K562 (cell line): ENCODE results near the gene PRSS22. TPM values are rescaled to one million over a fixed set of nuclear protein-coding genes. Genes with fewer than 3 reads are reported as not detected.

Source experiments
- RHOXF2B ChIP-seq: fragments of 250-450 bp; sonication (Bioruptor Pico); conservative IDR thresholded peaks from 2 replicates; pipeline ENCODE4 v1.5.1; 2021
- TAF9B ChIP-seq: fragments of 450-650 bp; IDR thresholded peaks from 2 replicates; pipeline ENCODE4 v1.6.1; 2018; ENCODE audit warnings: mild to moderate bottlenecking; ENCODE audit not compliant: partially characterized antibody
- TCF7L2 ChIP-seq: fragments of 150-350 bp; IDR thresholded peaks from 2 replicates; pipeline ENCODE4 v1.6.1; 2016; ENCODE audit warnings: low read depth, mild to moderate bottlenecking, low read length, moderate library complexity
- ZFX ChIP-seq: sonication (generic); formaldehyde crosslinking; IDR thresholded peaks from 2 replicates; pipeline ENCODE4 v1.8.0; 2022; ENCODE audit warnings: mild to moderate bottlenecking, missing genetic modification reagents, moderate library complexity
- ZKSCAN3 ChIP-seq: fragments of 250-450 bp; sonication (Bioruptor Pico); IDR thresholded peaks from 2 replicates; pipeline ENCODE4 v1.4.0; 2020
- ZNF277 ChIP-seq: fragments of 250-450 bp; sonication (Bioruptor Pico); IDR thresholded peaks from 2 replicates; pipeline ENCODE4 v1.8.0; 2022; ENCODE audit warnings: inconsistent platforms, mild to moderate bottlenecking, moderate library complexity, borderline replicate concordance
- polyA plus RNA-seq, 8 experiments: library from polyadenylated mRNA; depleted of rRNA in 4 of 8; stranded (reverse) in 5 of 8; unstranded in 3 of 8; fragments of >200 nt; fragmentation: Nextera tagmentation in 2 of 8; fragmentation: Illumina TruSeq in 1 of 8; extraction: Ambion mirVana in 2 of 8; extraction: Trizol in 1 of 8; gene quantifications; 2 replicates each; pipeline versions ENCODE4 v1.2.1 to v1.2.3, GENCODE V29; 2011 to 2014; ENCODE audit warnings: inconsistent platforms in 1 of 8, missing spikeins in 1 of 8
- total RNA-seq, 7 experiments: library from RNA; depleted of rRNA in 6 of 7; stranded (reverse); fragments of >200 nt in 6 of 7; fragmentation: Illumina TruSeq in 2 of 7; extraction: Trizol in 2 of 7; gene quantifications; 2 replicates each; pipeline versions ENCODE4 v1.2.1 to v1.2.3, GENCODE V29; 2011 to 2021; ENCODE audit warnings: low replicate concordance in 1 of 7
- TF ChIP-seq, protein P1 (sequence below): fragments of 200-800 bp; sonication (Bioruptor generic); IDR thresholded peaks from 2 replicates; pipeline ENCODE4 v1.6.1; 2017; ENCODE audit warnings: missing genetic modification characterization, missing compliant biosample characterization
- TF ChIP-seq, protein P2 (sequence below): fragments of 250-450 bp; sonication (Bioruptor Pico); IDR thresholded peaks from 2 replicates; pipeline ENCODE4 v1.4.0; 2020; ENCODE audit warnings: mild to moderate bottlenecking, moderate library complexity
- TF ChIP-seq, protein P3 (sequence below), 2 experiments: fragments of 450-650 bp in 1 of 2; sonication (generic) in 1 of 2; formaldehyde crosslinking in 1 of 2; IDR thresholded peaks; 2 replicates each; pipeline versions ENCODE4 v1.7.1 to v1.9.0; 2016 to 2022; ENCODE audit warnings: inconsistent platforms in 1 of 2, mild to moderate bottlenecking in 1 of 2, missing genetic modification reagents in 1 of 2

PRSS22 gene
- total and polyA plus RNA-seq, 9 of the 15 experiments (the other 6 are each of a cell fraction or from before 2014, with no cell fraction given) = 0.13 to 0.42 TPM; not detected in 7

GRCh38 chr16:2905241-2905987 lies 47.4 kb upstream of the PRSS22 start (continued):
- TF ChIP-seq, protein P1, sequence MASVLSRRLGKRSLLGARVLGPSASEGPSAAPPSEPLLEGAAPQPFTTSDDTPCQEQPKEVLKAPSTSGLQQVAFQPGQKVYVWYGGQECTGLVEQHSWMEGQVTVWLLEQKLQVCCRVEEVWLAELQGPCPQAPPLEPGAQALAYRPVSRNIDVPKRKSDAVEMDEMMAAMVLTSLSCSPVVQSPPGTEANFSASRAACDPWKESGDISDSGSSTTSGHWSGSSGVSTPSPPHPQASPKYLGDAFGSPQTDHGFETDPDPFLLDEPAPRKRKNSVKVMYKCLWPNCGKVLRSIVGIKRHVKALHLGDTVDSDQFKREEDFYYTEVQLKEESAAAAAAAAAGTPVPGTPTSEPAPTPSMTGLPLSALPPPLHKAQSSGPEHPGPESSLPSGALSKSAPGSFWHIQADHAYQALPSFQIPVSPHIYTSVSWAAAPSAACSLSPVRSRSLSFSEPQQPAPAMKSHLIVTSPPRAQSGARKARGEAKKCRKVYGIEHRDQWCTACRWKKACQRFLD (CRISPR knock-in tag) = no peak
- TF ChIP-seq, protein P2, sequence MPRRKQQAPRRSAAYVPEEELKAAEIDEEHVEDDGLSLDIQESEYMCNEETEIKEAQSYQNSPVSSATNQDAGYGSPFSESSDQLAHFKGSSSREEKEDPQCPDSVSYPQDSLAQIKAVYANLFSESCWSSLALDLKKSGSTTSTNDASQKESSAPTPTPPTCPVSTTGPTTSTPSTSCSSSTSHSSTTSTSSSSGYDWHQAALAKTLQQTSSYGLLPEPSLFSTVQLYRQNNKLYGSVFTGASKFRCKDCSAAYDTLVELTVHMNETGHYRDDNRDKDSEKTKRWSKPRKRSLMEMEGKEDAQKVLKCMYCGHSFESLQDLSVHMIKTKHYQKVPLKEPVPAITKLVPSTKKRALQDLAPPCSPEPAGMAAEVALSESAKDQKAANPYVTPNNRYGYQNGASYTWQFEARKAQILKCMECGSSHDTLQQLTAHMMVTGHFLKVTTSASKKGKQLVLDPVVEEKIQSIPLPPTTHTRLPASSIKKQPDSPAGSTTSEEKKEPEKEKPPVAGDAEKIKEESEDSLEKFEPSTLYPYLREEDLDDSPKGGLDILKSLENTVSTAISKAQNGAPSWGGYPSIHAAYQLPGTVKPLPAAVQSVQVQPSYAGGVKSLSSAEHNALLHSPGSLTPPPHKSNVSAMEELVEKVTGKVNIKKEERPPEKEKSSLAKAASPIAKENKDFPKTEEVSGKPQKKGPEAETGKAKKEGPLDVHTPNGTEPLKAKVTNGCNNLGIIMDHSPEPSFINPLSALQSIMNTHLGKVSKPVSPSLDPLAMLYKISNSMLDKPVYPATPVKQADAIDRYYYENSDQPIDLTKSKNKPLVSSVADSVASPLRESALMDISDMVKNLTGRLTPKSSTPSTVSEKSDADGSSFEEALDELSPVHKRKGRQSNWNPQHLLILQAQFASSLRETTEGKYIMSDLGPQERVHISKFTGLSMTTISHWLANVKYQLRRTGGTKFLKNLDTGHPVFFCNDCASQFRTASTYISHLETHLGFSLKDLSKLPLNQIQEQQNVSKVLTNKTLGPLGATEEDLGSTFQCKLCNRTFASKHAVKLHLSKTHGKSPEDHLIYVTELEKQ (CRISPR knock-in tag) = no peak
- TF ChIP-seq RHOXF2B (CRISPR knock-in tag) (no peak), TCF7L2 (no peak), TAF9B (peak; percentile 90), ZKSCAN3 (CRISPR knock-in tag) (no peak), ZNF277 (CRISPR knock-in tag) (no peak), ZFX (CRISPR knock-in tag) (no peak)
- TF ChIP-seq, protein P3, sequence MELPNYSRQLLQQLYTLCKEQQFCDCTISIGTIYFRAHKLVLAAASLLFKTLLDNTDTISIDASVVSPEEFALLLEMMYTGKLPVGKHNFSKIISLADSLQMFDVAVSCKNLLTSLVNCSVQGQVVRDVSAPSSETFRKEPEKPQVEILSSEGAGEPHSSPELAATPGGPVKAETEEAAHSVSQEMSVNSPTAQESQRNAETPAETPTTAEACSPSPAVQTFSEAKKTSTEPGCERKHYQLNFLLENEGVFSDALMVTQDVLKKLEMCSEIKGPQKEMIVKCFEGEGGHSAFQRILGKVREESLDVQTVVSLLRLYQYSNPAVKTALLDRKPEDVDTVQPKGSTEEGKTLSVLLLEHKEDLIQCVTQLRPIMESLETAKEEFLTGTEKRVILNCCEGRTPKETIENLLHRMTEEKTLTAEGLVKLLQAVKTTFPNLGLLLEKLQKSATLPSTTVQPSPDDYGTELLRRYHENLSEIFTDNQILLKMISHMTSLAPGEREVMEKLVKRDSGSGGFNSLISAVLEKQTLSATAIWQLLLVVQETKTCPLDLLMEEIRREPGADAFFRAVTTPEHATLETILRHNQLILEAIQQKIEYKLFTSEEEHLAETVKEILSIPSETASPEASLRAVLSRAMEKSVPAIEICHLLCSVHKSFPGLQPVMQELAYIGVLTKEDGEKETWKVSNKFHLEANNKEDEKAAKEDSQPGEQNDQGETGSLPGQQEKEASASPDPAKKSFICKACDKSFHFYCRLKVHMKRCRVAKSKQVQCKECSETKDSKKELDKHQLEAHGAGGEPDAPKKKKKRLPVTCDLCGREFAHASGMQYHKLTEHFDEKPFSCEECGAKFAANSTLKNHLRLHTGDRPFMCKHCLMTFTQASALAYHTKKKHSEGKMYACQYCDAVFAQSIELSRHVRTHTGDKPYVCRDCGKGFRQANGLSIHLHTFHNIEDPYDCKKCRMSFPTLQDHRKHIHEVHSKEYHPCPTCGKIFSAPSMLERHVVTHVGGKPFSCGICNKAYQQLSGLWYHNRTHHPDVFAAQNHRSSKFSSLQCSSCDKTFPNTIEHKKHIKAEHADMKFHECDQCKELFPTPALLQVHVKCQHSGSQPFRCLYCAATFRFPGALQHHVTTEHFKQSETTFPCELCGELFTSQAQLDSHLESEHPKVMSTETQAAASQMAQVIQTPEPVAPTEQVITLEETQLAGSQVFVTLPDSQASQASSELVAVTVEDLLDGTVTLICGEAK (IDR thresholded peaks at IDR 0.05) = peak; percentile 59
- TF ChIP-seq, protein P3 (CRISPR knock-in tag; IDR thresholded peaks at IDR 0.05) = no peak
